GM04504 (cell line): ENCODE data around the gene PSMD1.

Source experiments
- DNase-seq: peaks from one replicate; pipeline ENCODE4 v3.0.0-alpha.2; 2012; ENCODE audit warnings: low read depth

PSMD1 gene

DNA sequence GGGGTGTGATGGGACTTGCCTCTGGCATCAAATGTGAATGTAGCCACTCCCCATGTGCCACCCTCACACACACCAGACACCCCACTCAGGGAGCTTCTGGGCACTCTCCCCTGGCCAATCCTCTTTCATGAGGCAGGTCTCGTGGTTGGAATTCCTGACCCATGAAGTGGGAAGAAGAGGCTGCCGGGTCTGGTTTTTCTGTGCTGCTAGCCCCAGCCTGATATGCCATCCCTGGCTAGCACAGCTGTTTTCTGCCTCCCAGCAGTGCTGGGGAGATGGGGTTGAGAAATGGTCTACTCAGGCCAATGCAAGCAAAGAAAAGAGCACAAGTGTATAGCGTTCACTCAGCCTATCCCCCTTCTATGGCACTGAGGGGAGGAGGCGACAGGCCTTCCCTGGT lies 20.5 kb upstream of the PSMD1 start:
- no peak for DNase-seq

DNA sequence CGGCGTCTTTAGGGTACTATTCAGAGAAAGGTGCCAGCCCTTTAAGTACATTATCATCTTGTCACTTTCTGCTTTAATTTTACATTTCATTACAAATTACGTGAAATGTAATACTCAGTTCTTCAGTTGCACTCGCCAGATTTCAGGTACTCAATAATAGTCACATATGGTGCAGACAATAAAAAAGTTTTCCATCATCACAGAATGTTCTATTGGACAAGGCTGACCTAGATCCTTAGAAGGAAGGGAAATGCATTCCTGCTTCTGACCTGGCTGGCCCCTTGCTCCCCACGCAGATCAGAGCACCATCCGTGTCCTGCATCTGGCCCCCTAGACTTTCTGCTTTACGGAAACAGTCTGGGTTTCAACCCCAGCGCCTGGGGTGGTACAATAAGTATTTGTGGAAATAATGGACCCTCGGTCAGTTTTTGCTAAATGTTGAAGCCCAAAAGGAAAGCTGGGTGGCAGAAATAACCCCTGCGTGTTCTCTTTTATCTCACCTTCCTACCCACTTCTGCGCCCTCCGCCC lies 20.0 kb upstream of the PSMD1 start:
- DNase-seq = no peak

GRCh38 chr2:231037202-231037730 lies 19.4 kb upstream of the PSMD1 start, which contains the start of gene C2orf72:
Gene C2orf72 (plus strand): TSS chr2:231037523. CDS start chr2:231037566, 43 bp downstream.
- no peak for DNase-seq

GRCh38 chr2:231037731-231038482 lies 18.8 kb upstream of the PSMD1 start:
- DNase-seq = no peak

DNA sequence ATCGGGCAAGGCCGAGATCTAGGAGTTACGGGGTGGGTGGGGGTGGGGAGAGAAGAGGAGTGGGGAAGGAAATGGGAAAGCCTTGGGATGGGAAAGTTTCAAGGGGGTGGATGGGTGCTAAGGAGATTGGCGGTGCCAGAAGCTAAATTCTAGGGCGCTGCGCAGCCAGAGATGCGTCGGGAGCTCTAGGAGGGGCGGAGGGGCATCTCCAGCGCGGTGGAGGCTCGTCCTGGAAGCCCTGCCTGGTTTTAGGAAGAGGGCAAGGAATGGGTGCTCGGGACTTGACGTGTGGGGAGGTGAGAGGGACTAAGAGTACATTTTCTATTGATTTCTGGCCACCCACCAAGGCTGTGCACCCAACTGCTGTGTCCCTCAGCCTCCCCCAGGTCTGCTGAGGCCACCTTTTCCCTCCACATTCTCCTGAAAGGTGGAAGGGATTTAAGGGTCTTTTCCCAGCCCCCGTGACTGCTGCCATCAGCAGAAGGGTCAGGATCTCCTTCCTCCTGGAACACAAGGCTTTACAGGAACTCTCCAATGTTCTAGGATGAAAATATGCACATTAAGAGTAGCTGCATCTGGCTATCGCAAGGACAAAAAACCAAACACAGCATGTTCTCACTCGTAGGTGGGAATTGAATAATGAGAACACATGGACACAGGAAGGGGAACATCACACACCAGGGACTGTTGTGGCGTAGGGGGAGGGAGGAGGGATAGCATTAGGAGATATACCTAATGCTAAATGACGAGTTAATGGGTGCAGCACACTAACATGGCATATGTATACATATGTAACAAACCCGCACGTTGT lies 18.0 kb upstream of the PSMD1 start:
- no peak for DNase-seq

- DNase-seq = no peak
These were observed 17.4 kb upstream of the PSMD1 start for GRCh38 chr2:231039294-231039664.

GRCh38 chr2:231039821-231040364 lies 16.8 kb upstream of the PSMD1 start:
- DNase-seq = no peak

GRCh38 chr2:231041061-231041689 lies 15.5 kb upstream of the PSMD1 start:
- no peak for DNase-seq

GRCh38 chr2:231043796-231044195 lies 12.9 kb upstream of the PSMD1 start:
- no peak for DNase-seq

GRCh38 chr2:231046916-231047273 lies 9.8 kb upstream of the PSMD1 start:
- no peak for DNase-seq

DNA sequence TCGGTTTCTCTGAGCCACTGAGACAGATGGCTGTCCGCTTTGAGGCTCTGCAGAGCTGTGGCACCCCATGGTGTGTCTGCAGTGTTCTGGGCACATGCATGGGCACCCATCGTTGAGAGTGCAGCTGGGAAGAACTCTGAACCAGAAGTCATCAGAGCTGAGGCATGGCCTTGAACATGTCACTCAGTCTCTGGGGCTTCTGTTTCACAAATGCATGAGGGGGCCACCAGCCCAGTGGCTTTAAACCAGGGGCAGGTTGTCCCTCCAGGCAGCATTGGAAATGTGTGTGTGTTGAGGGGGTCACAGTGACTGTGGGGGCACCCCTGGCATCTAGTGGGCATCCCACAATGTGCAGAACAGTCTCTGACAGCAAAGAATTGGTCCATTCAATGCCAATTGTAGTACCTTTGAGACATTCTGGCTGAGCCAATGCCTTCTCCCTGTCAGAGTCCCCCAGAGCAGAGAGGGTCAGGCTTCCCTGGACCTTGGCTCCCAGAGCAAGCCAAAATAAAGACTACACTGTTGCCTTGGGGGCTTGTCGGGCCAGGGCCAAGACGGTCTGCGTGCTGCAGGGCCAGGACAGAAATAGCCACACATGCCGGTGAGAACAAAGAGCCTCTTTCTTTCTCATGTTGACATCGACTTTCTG lies 9.3 kb upstream of the PSMD1 start:
- no peak for DNase-seq

DNA sequence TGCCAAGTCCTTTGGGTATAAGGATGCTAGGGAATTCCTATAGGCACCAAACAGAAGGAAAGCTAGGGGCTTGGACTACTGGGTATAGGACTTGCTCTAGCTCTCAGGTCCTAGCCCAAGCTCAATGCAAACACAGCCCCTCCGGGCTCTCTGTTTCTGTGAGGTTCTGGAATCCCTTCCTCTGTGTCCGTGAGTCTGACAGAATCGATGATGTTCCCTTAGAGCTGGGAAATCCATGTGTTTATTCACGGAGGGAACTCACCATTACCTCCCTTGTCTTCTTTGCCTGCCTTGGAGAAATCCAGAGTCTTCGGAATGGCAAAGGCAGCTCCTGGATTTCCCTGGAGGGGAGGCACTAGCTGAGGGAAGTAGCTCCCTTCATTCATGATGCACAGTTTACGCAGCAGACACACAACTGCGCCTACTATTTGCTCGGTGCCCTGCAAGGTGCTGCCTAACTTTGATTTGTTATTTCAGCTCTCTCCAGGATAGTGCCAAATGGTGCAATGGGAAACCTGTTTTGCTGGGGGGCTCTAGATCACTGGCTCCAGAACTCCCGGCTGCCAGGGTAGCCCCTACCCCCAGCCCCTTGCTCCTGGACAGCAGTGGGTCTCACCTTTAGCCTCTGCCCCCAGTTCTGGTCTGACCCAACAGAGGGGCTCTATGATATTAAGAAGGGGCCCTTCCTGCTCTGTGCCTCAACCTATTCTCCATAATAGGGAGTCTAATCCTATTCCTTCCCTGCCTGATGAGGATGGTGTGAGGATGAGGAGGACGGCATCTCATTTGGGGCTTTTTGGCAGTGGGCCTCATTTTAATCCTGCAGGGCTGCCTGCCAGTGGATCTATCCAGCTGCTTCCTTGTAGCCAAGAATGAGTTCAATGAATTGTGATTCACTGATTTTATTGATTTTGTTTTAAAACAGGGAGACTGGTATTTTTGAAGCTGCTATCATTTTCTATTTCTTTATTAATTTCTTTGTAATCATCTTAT lies 8.4 kb upstream of the PSMD1 start:
- DNase-seq = no peak

- no peak for DNase-seq
These were observed 7.2 kb upstream of the PSMD1 start for GRCh38 chr2:231049286-231050017.

DNA sequence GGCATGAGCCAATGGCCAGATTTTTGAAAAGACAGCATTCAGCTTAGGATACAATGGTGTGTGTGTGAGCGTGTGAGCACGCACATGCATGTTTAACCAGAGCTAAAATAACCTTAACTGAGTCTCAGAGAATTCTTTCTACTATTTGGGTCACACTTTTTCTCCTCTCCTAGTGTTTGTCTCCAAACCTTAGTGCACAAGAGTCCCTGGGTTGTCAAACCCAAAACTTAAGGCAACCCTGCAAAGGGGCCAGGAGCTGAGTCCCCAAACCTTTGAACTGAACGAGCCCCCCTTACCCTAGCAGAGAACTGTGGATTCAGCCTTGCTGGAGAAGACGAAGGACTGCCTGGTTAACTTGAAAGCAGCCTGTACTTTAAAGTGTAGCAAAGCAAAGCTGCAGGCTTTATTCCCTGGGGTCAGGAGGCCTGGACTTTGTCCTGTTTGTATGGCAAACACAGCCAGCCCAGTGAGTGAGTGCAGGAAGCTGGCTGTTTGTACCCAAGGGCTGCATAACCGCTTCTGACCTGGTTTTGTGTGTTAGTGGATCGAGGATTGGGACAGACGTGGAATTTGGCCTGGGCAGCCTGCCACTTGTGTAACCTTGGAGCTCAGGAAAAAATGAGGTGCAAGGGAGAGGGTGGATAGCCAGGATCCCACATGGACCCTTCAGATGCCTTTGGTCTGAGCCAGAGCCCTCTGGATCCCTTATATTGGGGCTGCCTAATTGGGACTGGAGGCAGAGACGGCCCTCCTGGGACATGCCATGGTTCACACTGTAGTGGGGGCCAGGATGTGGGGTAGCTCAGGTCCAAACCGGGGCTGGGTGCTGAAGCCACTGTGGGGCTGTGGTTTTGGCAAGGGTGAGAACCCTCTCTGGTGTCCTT lies 6.4 kb upstream of the PSMD1 start:
- DNase-seq = no peak

DNA sequence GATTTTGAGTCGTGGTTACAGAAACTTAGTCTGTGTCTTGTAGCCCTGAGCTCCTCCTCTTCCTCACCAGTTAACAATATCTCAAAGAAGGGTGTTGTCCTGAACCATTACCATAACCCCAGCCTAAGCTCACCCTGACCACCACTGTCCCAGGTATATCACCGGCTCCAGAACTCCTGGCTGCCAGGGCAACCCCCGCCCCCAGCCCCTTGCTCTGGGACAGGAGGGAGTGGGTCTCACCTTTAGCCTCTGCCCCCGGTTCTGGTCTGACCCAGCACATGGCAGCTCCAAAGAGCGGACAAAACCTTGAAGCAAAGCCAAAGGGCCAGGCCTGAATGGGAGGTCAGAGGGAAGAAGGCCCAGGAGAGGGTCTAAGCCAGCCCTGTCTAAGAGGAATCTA lies 5.6 kb upstream of the PSMD1 start:
- DNase-seq = no peak

- peak; percentile 53 for DNase-seq
These were observed 3.9 kb upstream of the PSMD1 start for GRCh38 chr2:231052494-231053451.

- DNase-seq = no peak
These were observed 2.8 kb upstream of the PSMD1 start for GRCh38 chr2:231053846-231054245.

GRCh38 chr2:231057590-231057989 lies 923 bp downstream of the PSMD1 start:
- no peak for DNase-seq
